HepG2 (cell line): ENCODE results near the gene TOP1. TPM values are rescaled to one million over a fixed set of nuclear protein-coding genes. Genes with fewer than 3 reads are reported as not detected.

ENCODE experiments used
- ARNT ChIP-seq: fragments of 450-650 bp; IDR thresholded peaks from 2 replicates; pipeline ENCODE4 v1.6.1; 2017
- CEBPB ChIP-seq: IDR thresholded peaks from 2 replicates; pipeline ENCODE4 v1.6.1; 2011; ENCODE audit warnings: low read depth, low read length, improper control_type of control experiment, borderline replicate concordance
- FOXO1 ChIP-seq: sonication (generic); formaldehyde crosslinking; IDR thresholded peaks from 2 replicates; pipeline ENCODE4 v1.4.0; 2020; ENCODE audit warnings: missing genetic modification reagents
- GABPA ChIP-seq, 2 experiments: IDR thresholded peaks; 2 replicates each; pipeline ENCODE4 v1.6.1; 2011 to 2016; ENCODE audit warnings: low read depth in 2 of 2, low read length in 1 of 2, missing biosample characterization in 1 of 2, missing genetic modification characterization in 1 of 2
- GABPB1 ChIP-seq: IDR thresholded peaks from 2 replicates; pipeline ENCODE4 v1.6.1; 2016; ENCODE audit warnings: mild to moderate bottlenecking, missing genetic modification reagents, moderate library complexity, missing compliant biosample characterization
- HOXA3 ChIP-seq: sonication (generic); formaldehyde crosslinking; IDR thresholded peaks from 2 replicates; pipeline ENCODE4 v1.5.0; 2020; ENCODE audit warnings: missing genetic modification reagents
- KDM2A ChIP-seq: sonication (generic); formaldehyde crosslinking; IDR thresholded peaks from 2 replicates; pipeline ENCODE4 v1.4.0; 2020; ENCODE audit warnings: low read depth, missing genetic modification reagents, borderline replicate concordance
- PHF21A ChIP-seq: sonication (generic); formaldehyde crosslinking; IDR thresholded peaks from 2 replicates; pipeline ENCODE4 v1.5.0; 2020; ENCODE audit warnings: mild to moderate bottlenecking, missing genetic modification reagents
- ZBTB20 ChIP-seq: sonication (generic); formaldehyde crosslinking; IDR thresholded peaks from 2 replicates; pipeline ENCODE4 v1.8.1; 2023; ENCODE audit warnings: missing genetic modification reagents, low read depth, mild to moderate bottlenecking, borderline replicate concordance
- ZNF331 ChIP-seq: sonication (generic); formaldehyde crosslinking; IDR thresholded peaks from 2 replicates; pipeline ENCODE4 v1.4.0; 2020; ENCODE audit warnings: missing genetic modification reagents
- ZNF34 ChIP-seq: sonication (generic); formaldehyde crosslinking; IDR thresholded peaks from 2 replicates; pipeline ENCODE4 v1.4.0; 2020; ENCODE audit warnings: mild to moderate bottlenecking, missing genetic modification reagents, borderline replicate concordance
- polyA plus RNA-seq, 8 experiments: library from polyadenylated mRNA; depleted of rRNA in 3 of 8; stranded (reverse) in 7 of 8; unstranded in 1 of 8; fragments of >200 nt; fragmentation: Illumina TruSeq in 4 of 8; extraction: Trizol in 4 of 8; gene quantifications; 2 replicates each; pipeline versions ENCODE4 v1.2.1 to v1.2.3, GENCODE V29; 2011 to 2016; ENCODE audit warnings: low read depth in 4 of 8, missing spikeins in 1 of 8, mixed read lengths in 1 of 8; ENCODE audit not compliant: insufficient read depth in 1 of 8
- total RNA-seq, 5 experiments: library from RNA; depleted of rRNA; stranded (reverse); fragments of >200 nt; fragmentation: Illumina TruSeq; extraction: Trizol; gene quantifications; 2 replicates each; pipeline ENCODE4 v1.2.3, GENCODE V29; 2016; ENCODE audit warnings: low read depth in 1 of 5
- TF ChIP-seq, protein P1 (sequence below): sonication (generic); formaldehyde crosslinking; IDR thresholded peaks from 2 replicates; pipeline ENCODE4 v1.5.1; 2020; ENCODE audit warnings: mild to moderate bottlenecking, missing genetic modification reagents
- TF ChIP-seq, protein P2 (sequence below): IDR thresholded peaks from 2 replicates; pipeline ENCODE4 v1.6.1; 2016; ENCODE audit warnings: missing genetic modification reagents, missing compliant biosample characterization
- TF ChIP-seq, protein P3 (sequence below): fragments of 450-650 bp; IDR thresholded peaks from 2 replicates; pipeline ENCODE4 v1.6.1; 2016
- TF ChIP-seq, protein P4 (sequence below): sonication (generic); formaldehyde crosslinking; IDR thresholded peaks from 2 replicates; pipeline ENCODE4 v1.4.0; 2020; ENCODE audit warnings: missing genetic modification reagents

TOP1 gene
- total and polyA plus RNA-seq, 2 of the 13 experiments (the other 11 are each of a cell fraction or from before 2014, with no cell fraction given): 10.2 to 19.4 TPM

DNA sequence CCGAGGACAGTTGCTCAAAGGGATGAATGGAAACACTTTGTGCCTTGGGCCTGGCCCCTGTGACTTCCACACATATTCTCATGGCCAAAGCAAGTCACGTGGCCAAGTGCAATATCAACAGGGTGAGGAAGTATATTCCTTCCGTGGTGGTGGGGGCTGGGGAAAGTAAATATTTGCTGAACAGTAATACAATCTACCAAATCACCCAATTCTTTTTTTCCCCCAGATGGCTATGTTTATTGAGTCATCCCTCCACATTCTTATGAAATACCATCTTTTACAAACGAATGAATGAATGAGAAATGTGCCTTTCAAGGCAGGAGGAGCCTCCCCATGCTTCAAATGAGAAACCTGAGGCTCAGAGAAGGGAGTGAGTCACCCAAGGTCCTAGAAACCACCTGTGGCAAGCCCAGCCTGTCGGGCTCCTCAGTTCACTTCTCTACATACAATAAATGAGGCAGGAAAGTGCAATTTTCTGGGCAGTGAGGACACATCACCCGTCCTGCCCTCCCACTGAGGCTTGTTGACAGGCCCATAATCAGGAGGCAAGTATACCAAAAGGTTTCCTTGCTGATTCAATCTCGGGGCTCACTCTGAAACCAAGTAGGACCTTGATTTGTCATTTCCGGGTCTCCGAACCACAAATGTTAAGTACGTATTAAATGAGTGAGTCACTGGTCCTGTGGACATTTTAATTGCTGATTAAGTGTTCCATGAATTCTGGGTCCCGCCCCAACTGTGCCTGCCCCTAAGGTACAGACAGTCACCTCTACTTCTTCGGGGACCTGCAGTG lies 25.3 kb upstream of the TOP1 start (continued):
- TF ChIP-seq, protein P1, sequence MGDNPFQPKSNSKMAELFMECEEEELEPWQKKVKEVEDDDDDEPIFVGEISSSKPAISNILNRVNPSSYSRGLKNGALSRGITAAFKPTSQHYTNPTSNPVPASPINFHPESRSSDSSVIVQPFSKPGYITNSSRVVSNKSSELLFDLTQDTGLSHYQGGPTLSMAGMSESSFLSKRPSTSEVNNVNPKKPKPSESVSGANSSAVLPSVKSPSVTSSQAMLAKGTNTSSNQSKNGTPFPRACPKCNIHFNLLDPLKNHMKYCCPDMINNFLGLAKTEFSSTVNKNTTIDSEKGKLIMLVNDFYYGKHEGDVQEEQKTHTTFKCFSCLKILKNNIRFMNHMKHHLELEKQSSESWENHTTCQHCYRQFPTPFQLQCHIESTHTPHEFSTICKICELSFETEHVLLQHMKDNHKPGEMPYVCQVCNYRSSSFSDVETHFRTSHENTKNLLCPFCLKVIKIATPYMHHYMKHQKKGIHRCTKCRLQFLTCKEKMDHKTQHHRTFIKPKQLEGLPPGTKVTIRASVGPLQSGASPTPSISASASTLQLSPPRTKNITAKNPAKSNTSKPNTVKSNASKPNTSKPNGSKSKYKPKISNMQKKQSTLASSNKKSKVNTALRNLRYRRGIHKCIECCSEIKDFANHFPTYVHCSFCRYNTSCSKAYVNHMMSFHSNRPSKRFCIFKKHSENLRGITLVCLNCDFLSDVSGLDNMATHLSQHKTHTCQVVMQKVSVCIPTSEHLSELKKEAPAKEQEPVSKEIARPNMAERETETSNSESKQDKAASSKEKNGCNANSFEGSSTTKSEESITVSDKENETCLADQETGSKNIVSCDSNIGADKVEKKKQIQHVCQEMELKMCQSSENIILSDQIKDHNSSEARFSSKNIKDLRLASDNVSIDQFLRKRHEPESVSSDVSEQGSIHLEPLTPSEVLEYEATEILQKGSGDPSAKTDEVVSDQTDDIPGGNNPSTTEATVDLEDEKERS (CRISPR knock-in tag): 0 out of 2 replicates have a peak, but pooled peaks have one; percentile 26
- TF ChIP-seq CEBPB (peak; percentile 94), ZNF331 (CRISPR knock-in tag) (peak; percentile 92), PHF21A (CRISPR knock-in tag) (peak; percentile 97), ARNT (no peak), GABPA (IDR thresholded peaks at IDR 0.05; ENCODE audit: low read depth, low read length) (no peak), GABPA (CRISPR knock-in tag; IDR thresholded peaks at IDR 0.05; ENCODE audit: low read depth) (peak; percentile 7; the same call in 1 of the 2 replicates), FOXO1 (CRISPR knock-in tag) (peak; percentile 95), ZNF34 (CRISPR knock-in tag) (0 out of 2 replicates have a peak, but pooled peaks have one; percentile 8), ZBTB20 (CRISPR knock-in tag) (peak; percentile 88; the same call in 1 of the 2 replicates), GABPB1 (CRISPR knock-in tag) (peak; percentile 38; the same call in 1 of the 2 replicates), KDM2A (0 out of 2 replicates have a peak, but pooled peaks have one; percentile 25), HOXA3 (CRISPR knock-in tag) (peak; percentile 85)
- TF ChIP-seq, protein P2, sequence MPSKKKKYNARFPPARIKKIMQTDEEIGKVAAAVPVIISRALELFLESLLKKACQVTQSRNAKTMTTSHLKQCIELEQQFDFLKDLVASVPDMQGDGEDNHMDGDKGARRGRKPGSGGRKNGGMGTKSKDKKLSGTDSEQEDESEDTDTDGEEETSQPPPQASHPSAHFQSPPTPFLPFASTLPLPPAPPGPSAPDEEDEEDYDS (CRISPR knock-in tag): peak; percentile 68; the same call in 1 of the 2 replicates
- TF ChIP-seq, protein P3, sequence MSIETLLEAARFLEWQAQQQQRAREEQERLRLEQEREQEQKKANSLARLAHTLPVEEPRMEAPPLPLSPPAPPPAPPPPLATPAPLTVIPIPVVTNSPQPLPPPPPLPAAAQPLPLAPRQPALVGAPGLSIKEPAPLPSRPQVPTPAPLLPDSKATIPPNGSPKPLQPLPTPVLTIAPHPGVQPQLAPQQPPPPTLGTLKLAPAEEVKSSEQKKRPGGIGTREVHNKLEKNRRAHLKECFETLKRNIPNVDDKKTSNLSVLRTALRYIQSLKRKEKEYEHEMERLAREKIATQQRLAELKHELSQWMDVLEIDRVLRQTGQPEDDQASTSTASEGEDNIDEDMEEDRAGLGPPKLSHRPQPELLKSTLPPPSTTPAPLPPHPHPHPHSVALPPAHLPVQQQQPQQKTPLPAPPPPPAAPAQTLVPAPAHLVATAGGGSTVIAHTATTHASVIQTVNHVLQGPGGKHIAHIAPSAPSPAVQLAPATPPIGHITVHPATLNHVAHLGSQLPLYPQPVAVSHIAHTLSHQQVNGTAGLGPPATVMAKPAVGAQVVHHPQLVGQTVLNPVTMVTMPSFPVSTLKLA: peak; percentile 86
- TF ChIP-seq, protein P4, sequence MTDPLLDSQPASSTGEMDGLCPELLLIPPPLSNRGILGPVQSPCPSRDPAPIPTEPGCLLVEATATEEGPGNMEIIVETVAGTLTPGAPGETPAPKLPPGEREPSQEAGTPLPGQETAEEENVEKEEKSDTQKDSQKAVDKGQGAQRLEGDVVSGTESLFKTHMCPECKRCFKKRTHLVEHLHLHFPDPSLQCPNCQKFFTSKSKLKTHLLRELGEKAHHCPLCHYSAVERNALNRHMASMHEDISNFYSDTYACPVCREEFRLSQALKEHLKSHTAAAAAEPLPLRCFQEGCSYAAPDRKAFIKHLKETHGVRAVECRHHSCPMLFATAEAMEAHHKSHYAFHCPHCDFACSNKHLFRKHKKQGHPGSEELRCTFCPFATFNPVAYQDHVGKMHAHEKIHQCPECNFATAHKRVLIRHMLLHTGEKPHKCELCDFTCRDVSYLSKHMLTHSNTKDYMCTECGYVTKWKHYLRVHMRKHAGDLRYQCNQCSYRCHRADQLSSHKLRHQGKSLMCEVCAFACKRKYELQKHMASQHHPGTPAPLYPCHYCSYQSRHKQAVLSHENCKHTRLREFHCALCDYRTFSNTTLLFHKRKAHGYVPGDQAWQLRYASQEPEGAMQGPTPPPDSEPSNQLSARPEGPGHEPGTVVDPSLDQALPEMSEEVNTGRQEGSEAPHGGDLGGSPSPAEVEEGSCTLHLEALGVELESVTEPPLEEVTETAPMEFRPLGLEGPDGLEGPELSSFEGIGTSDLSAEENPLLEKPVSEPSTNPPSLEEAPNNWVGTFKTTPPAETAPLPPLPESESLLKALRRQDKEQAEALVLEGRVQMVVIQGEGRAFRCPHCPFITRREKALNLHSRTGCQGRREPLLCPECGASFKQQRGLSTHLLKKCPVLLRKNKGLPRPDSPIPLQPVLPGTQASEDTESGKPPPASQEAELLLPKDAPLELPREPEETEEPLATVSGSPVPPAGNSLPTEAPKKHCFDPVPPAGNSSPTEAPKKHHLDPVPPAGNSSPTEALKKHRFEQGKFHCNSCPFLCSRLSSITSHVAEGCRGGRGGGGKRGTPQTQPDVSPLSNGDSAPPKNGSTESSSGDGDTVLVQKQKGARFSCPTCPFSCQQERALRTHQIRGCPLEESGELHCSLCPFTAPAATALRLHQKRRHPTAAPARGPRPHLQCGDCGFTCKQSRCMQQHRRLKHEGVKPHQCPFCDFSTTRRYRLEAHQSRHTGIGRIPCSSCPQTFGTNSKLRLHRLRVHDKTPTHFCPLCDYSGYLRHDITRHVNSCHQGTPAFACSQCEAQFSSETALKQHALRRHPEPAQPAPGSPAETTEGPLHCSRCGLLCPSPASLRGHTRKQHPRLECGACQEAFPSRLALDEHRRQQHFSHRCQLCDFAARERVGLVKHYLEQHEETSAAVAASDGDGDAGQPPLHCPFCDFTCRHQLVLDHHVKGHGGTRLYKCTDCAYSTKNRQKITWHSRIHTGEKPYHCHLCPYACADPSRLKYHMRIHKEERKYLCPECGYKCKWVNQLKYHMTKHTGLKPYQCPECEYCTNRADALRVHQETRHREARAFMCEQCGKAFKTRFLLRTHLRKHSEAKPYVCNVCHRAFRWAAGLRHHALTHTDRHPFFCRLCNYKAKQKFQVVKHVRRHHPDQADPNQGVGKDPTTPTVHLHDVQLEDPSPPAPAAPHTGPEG (CRISPR knock-in tag): 0 out of 2 replicates have a peak, but pooled peaks have one; percentile 5
